Brain pericyte (primary cell): ENCODE results near the gene DHRS1.
"Not testable (repeated sequence)": the region's sequence is repeated elsewhere in the genome, so short reads cannot be mapped to it uniquely, and the experiment has no call there.

ENCODE experiments used
- DNase-seq: peaks from one replicate; pipeline ENCODE4 v3.0.0-alpha.2; 2012; ENCODE audit warnings: low read depth, low spot score

The DHRS1 gene

GRCh38 chr14:24327914-24328313 lies 28.3 kb upstream of the DHRS1 start:
- DNase-seq = not testable (repeated sequence)

- no peak for DNase-seq
Measured at GRCh38 chr14:24327303-24327702, 27.7 kb upstream of the DHRS1 start.

GRCh38 chr14:24325963-24326362 lies 26.4 kb upstream of the DHRS1 start:
- no peak for DNase-seq

- DNase-seq = no peak
Measured at GRCh38 chr14:24325041-24325530, 25.5 kb upstream of the DHRS1 start.

GRCh38 chr14:24324024-24324423 lies 24.4 kb upstream of the DHRS1 start:
- no peak for DNase-seq

- no peak for DNase-seq
Measured at GRCh38 chr14:24323341-24323740, 23.8 kb upstream of the DHRS1 start.

GRCh38 chr14:24322672-24323071 lies 23.1 kb upstream of the DHRS1 start:
- DNase-seq = no peak

GRCh38 chr14:24321212-24321975 lies 21.8 kb upstream of the DHRS1 start:
- DNase-seq = no peak

GRCh38 chr14:24317141-24317928 lies 17.8 kb upstream of the DHRS1 start:
- no peak for DNase-seq

- no peak for DNase-seq
Measured at GRCh38 chr14:24316597-24316950, 17.0 kb upstream of the DHRS1 start.

GRCh38 chr14:24315807-24316596 lies 16.4 kb upstream of the DHRS1 start:
- DNase-seq = no peak

GRCh38 chr14:24315243-24315806 lies 15.7 kb upstream of the DHRS1 start:
- no peak for DNase-seq

GRCh38 chr14:24314377-24315193 lies 15.0 kb upstream of the DHRS1 start:
- no peak for DNase-seq

GRCh38 chr14:24313913-24314312 lies 14.3 kb upstream of the DHRS1 start:
- DNase-seq = no peak

- DNase-seq = no peak
Measured at GRCh38 chr14:24312736-24313507, 13.3 kb upstream of the DHRS1 start.

GRCh38 chr14:24311837-24312615 lies 12.4 kb upstream of the DHRS1 start:
- DNase-seq = no peak

- no peak for DNase-seq
Measured at GRCh38 chr14:24310646-24311604, 11.3 kb upstream of the DHRS1 start, which contains the start of gene LTB4R. LTB4R (plus strand) TSS chr14:24311502; CDS start chr14:24315652, 4,150 bp downstream.

- DNase-seq = no peak
Measured at GRCh38 chr14:24310265-24310645, 10.7 kb upstream of the DHRS1 start.
